Endothelial cell of umbilical vein (primary cell): Measurements from ENCODE around the gene PTGS1. TPM values are rescaled to one million over a fixed set of nuclear protein-coding genes. Genes with fewer than 3 reads are reported as not detected.

ENCODE experiments used
- BruUV-seq: library from RNA; stranded (reverse); fragments of 400-500 nt; replicated peaks from 2 replicates; lab custom pipeline; 2021; lab: Mats Ljungman, UMichigan
- CTCF ChIA-PET: fragments of 300-600, 350-600 bp; sonication (Branson Sonifier 250); formaldehyde crosslinking; loops from one replicate; lab custom pipeline; 2021; ENCODE audit warnings: antibody characterized with exemption, inconsistent platforms; lab: Charles Lee
- POLR2A ChIA-PET: fragments of 300-600, 350-600 bp; sonication (Branson Sonifier 250); formaldehyde crosslinking; loops from one replicate; lab custom pipeline; 2021; ENCODE audit warnings: antibody characterized with exemption, inconsistent platforms; lab: Charles Lee
- DNase-seq: peaks from one replicate; pipeline ENCODE4 v3.0.0-alpha.2; 2011; ENCODE audit warnings: low read depth, low spot score
- FAIRE-seq: peaks from 2 replicates; lab custom pipeline; 2011; peaks lifted over from hg19 to GRCh38; lab: Jason Lieb, UNC
- H2AFZ ChIP-seq: 2 replicates; pipeline ENCODE4 v1.6.0; 2012; ENCODE audit warnings: low read depth, low read length, control low read depth, inconsistent platforms
- H3K27ac ChIP-seq: 2 replicates; pipeline ENCODE4 v1.5.1; 2011; ENCODE audit warnings: low read depth, mild to moderate bottlenecking, control low read depth, low read length, moderate library complexity; ENCODE audit not compliant: insufficient read depth
- H3K27me3 ChIP-seq, 2 experiments: 2 replicates each; pipeline versions ENCODE4 v1.6.0 to v1.6.1; 2011; ENCODE audit warnings: low read length in 2 of 2, mixed read lengths in 1 of 2; ENCODE audit not compliant: control insufficient read depth in 2 of 2, insufficient read depth in 2 of 2
- H3K36me3 ChIP-seq, 2 experiments: 2 replicates in 1 of 2; 3 replicates in 1 of 2; pipeline ENCODE4 v1.5.1; 2011; ENCODE audit warnings: low read length in 2 of 2, mild to moderate bottlenecking in 1 of 2, moderate library complexity in 1 of 2; ENCODE audit not compliant: control insufficient read depth in 2 of 2, insufficient read depth in 2 of 2; ENCODE audit errors: extremely low read depth in 1 of 2
- H3K4me1 ChIP-seq: 3 replicates; pipeline ENCODE4 v1.5.1; 2011; ENCODE audit warnings: mild to moderate bottlenecking, low read length; ENCODE audit not compliant: control insufficient read depth, insufficient read depth; ENCODE audit errors: extremely low read depth
- H3K4me2 ChIP-seq: 2 replicates; pipeline ENCODE4 v1.6.1; 2011; ENCODE audit warnings: low read length, control low read depth, mixed read lengths; ENCODE audit not compliant: insufficient read depth
- H3K4me3 ChIP-seq, 3 experiments: fragments of 200-600 bp in 1 of 3; sonication (generic), shearing (Covaris generic) in 1 of 3; replicated peaks in 1 of 3; 2 replicates each; pipeline ENCODE4 v1.5.1; 2011 to 2016; ENCODE audit warnings: control low read depth in 3 of 3, low read length in 3 of 3, mild to moderate bottlenecking in 2 of 3, inconsistent platforms in 1 of 3, low read depth in 1 of 3, moderate library complexity in 1 of 3; ENCODE audit not compliant: insufficient read depth in 1 of 3
- H3K79me2 ChIP-seq: 2 replicates; pipeline ENCODE4 v1.6.0; 2012; ENCODE audit warnings: low read length, inconsistent platforms; ENCODE audit not compliant: control insufficient read depth, insufficient read depth
- H3K9ac ChIP-seq: replicated peaks from 2 replicates; pipeline ENCODE3; 2011; ENCODE audit warnings: low read length, control low read depth; ENCODE audit not compliant: insufficient read depth; ENCODE audit errors: extremely low read depth
- H3K9me1 ChIP-seq: replicated peaks from 3 replicates; pipeline ENCODE4 v1.6.0; 2011; ENCODE audit warnings: mild to moderate bottlenecking, low read length; ENCODE audit not compliant: control insufficient read depth, insufficient read depth; ENCODE audit errors: extremely low read depth
- H3K9me3 ChIP-seq: replicated peaks from 2 replicates; pipeline ENCODE4 v1.5.1; 2012; ENCODE audit warnings: low read length, inconsistent platforms; ENCODE audit not compliant: control insufficient read depth, insufficient read depth
- H4K20me1 ChIP-seq: replicated peaks from 2 replicates; pipeline ENCODE3; 2011; ENCODE audit warnings: mild to moderate bottlenecking, low read length; ENCODE audit not compliant: control insufficient read depth, insufficient read depth; ENCODE audit errors: extremely low read depth
- CTCF ChIP-seq, 2 donors: IDR thresholded peaks; 1 replicate in 1 of 2; 2 replicates in 1 of 2; pipeline ENCODE4 v1.5.1; 2011; ENCODE audit warnings: low read length in 2 of 2, mild to moderate bottlenecking in 2 of 2, moderate library complexity in 2 of 2, control low read depth in 1 of 2, inconsistent platforms in 1 of 2, low read depth in 1 of 2; ENCODE audit not compliant: insufficient read depth in 1 of 2; ENCODE audit errors: extremely low read depth in 1 of 2
- EZH2 ChIP-seq: IDR thresholded peaks from 2 replicates; pipeline ENCODE4 v1.6.1; 2012; ENCODE audit warnings: borderline replicate concordance, low read depth, mild to moderate bottlenecking, moderate library complexity, low read length, inconsistent platforms; ENCODE audit not compliant: severe bottlenecking
- FOS ChIP-seq: IDR thresholded peaks from 2 replicates; pipeline ENCODE4 v1.6.1; 2011; ENCODE audit warnings: mild to moderate bottlenecking, low read length, moderate library complexity, borderline replicate concordance; ENCODE audit not compliant: insufficient read depth
- GATA2 ChIP-seq: IDR thresholded peaks from 2 replicates; pipeline ENCODE4 v1.7.0; 2011; ENCODE audit warnings: low read depth, mild to moderate bottlenecking, moderate library complexity, mixed read lengths, low read length; ENCODE audit not compliant: insufficient read length, insufficient read depth
- JUN ChIP-seq: IDR thresholded peaks from 2 replicates; pipeline ENCODE4 v1.6.1; 2011; ENCODE audit warnings: borderline replicate concordance, low read depth; ENCODE audit not compliant: insufficient read length, insufficient read depth
- MYC ChIP-seq: IDR thresholded peaks from one replicate; pipeline ENCODE4 v1.6.1; 2011; ENCODE audit warnings: mild to moderate bottlenecking, low read depth, low read length
- POLR2A ChIP-seq: IDR thresholded peaks from 2 replicates; pipeline ENCODE4 v1.6.1; 2012; ENCODE audit warnings: low read depth, mild to moderate bottlenecking, control low read depth, low read length
- POLR2AphosphoS5 ChIP-seq: IDR thresholded peaks from 2 replicates; pipeline ENCODE4 v1.6.1; 2012; ENCODE audit warnings: low read depth, mild to moderate bottlenecking, control low read depth, low read length, moderate library complexity; ENCODE audit not compliant: insufficient read depth
- dilution Hi-C: fragments of 300-500 bp; cut with MboI; formaldehyde crosslinking; loops from one replicate; pipeline ENCODE4 v1.15.0; 2019; ENCODE audit warnings: low sequenced_read_pairs; ENCODE audit not compliant: extremely low pct_ligation_motif_present
- intact Hi-C: fragments of 100-400 bp; cut with micrococcal nuclease; formaldehyde crosslinking; loops from one replicate; pipeline ENCODE4 v1.10.0; 2022
- polyA plus RNA-seq, 4 experiments: library from polyadenylated mRNA; depleted of rRNA in 3 of 4; stranded (reverse) in 3 of 4; unstranded in 1 of 4; fragments of >200 nt; gene quantifications; 2 replicates each; pipeline versions ENCODE4 v1.2.1 to v1.2.3, GENCODE V29; 2011 to 2012; ENCODE audit warnings: missing spikeins in 1 of 4
- total RNA-seq: library from RNA; stranded (reverse); gene quantifications from 2 replicates; pipeline ENCODE4 v1.2.3, GENCODE V29; 2021
- TF ChIP-seq, protein P1 (sequence below): IDR thresholded peaks from 2 replicates; pipeline ENCODE4 v1.6.1; 2011; ENCODE audit not compliant: insufficient read depth, insufficient read length

PTGS1 gene
- total and polyA plus RNA-seq, 2 donors (not counting 3 experiments of a cell fraction or from before 2014, with no cell fraction given): 37.6 to 45.2 TPM

GRCh38 chr9:122367065-122367464 is 3.8 kb upstream of the PTGS1 start:
- H3K36me3 ChIP-seq: no peaks in the 10 kb centered on the region
- BruUV-seq: no TSS peak
- no peaks in the 10 kb centered on the region for H3K79me2 ChIP-seq
- no peaks in the 10 kb centered on the region for H3K27me3 ChIP-seq
- ChIA-PET POLR2A (no interaction called here), CTCF (interaction anchor here (1.0 to 2.1 kb wide), 5 partner anchors 10 to 268 kb away, joined by 3 to 7 read pairs (median 5); no protein-coding TSS in a partner anchor)
- intact Hi-C loops: no loop called here
- H3K9ac ChIP-seq: no peak overlapping the region
- no peak overlapping the region for H3K27ac ChIP-seq
- no peak for TF ChIP-seq GATA2
- DNase-seq: no peak
- H3K4me1 ChIP-seq: peaks cover 13% of the 10 kb centered on the region
- H3K9me1 ChIP-seq: no peaks in the 10 kb centered on the region
- no peaks in the 10 kb centered on the region for H3K9me3 ChIP-seq
- dilution Hi-C loops: loop anchor here (25.0 kb wide), 1 partner anchor 255 kb away; no protein-coding TSS in a partner anchor
- H4K20me1 ChIP-seq: no peaks in the 10 kb centered on the region
- H3K4me3 ChIP-seq: no peak overlapping the region
- H2AFZ ChIP-seq: no peak overlapping the region
- no peak for FAIRE-seq
- H3K4me2 ChIP-seq: no peak overlapping the region

DNA sequence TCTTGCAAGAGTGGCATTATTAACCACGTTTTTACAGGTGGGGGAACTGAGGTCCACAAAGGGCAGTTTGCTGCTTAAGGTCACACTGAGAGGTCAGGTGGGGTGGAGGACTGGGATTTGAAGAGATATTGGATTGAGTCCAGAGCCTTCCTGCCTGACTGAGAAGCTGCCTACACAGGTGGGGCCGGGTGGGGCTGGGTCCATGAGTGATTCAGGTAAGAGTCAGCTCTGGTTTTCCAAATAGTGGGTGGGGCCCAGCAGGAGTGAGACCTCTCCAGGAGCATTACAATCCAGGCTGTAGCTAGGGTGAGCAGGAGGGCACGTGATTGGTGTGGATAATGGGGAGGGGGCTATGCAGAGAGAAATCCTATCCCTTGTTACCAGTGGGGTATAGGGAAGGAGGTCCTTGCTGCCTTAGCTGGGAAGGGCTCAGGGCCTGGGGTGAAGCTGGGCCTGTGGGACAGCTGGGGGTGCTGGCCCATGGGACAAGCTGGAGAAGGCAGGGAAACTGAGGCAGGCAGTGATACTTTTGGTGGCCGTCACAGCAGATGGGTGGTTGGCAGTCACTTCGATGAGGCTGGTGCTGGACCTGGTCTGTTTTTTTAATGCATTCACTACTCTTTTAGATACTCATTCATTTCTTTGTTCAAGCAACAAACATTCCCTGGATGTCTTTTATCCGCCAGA is 2.9 kb upstream of the PTGS1 start:
- H3K79me2 ChIP-seq: no peaks in the 10 kb centered on the region
- FAIRE-seq (no peak), DNase-seq (no peak)
- no TSS peak for BruUV-seq
- no peaks in the 10 kb centered on the region for H3K27me3 ChIP-seq
- H3K27ac ChIP-seq: no peak overlapping the region
- no peaks in the 10 kb centered on the region for H4K20me1 ChIP-seq
- intact Hi-C loops: no loop called here
- ChIA-PET CTCF (interaction anchor here (1.0 to 2.1 kb wide), 2 partner anchors 17 kb away, joined by 3 to 7 read pairs; no protein-coding TSS in a partner anchor), POLR2A (no interaction called here)
- dilution Hi-C loops: loop anchor here (25.0 kb wide), 1 partner anchor 256 kb away; no protein-coding TSS in a partner anchor
- H3K4me2 ChIP-seq: no peak overlapping the region
- no peak overlapping the region for H3K4me3 ChIP-seq
- no peaks in the 10 kb centered on the region for H3K9me3 ChIP-seq
- H3K4me1 ChIP-seq: peaks cover 13% of the 10 kb centered on the region
- H3K36me3 ChIP-seq: no peaks in the 10 kb centered on the region
- no peak overlapping the region for H3K9ac ChIP-seq
- no peak for TF ChIP-seq EZH2
- TF ChIP-seq CTCF (IDR thresholded peaks at IDR 0.05; ENCODE audit: extremely low read depth in 1 of 2, insufficient read depth in 1 of 2, low read depth in 1 of 2, low read length in 2 of 2): no peak
- TF ChIP-seq, protein P1, sequence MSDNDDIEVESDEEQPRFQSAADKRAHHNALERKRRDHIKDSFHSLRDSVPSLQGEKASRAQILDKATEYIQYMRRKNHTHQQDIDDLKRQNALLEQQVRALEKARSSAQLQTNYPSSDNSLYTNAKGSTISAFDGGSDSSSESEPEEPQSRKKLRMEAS: no peak
- no peak for TF ChIP-seq MYC
- no peak for TF ChIP-seq GATA2
- TF ChIP-seq POLR2A: no peak
- no peak for TF ChIP-seq POLR2AphosphoS5
- no peak for TF ChIP-seq JUN
- TF ChIP-seq FOS: no peak
- no peak overlapping the region for H2AFZ ChIP-seq
- no peaks in the 10 kb centered on the region for H3K9me1 ChIP-seq
